Testis (tissue), 3 donors: ENCODE data around the gene VOPP1. TPM values are rescaled to one million over a fixed set of nuclear protein-coding genes. Genes with fewer than 3 reads are reported as not detected.

Experiments
- DNase-seq: peaks from one replicate; pipeline ENCODE4 v3.0.0-alpha.2; 2019
- H3K27ac ChIP-seq, 2 donors: fragments of 200-600 bp; sonication (generic); one replicate each; pipeline ENCODE4 v1.5.1; 2019
- H3K27me3 ChIP-seq: fragments of 200-600 bp; sonication (generic); one replicate; pipeline ENCODE4 v1.5.1; 2019
- H3K36me3 ChIP-seq: fragments of 200-600 bp; sonication (generic); one replicate; pipeline ENCODE4 v1.5.1; 2017; ENCODE audit warnings: low read depth; ENCODE audit errors: missing control alignments
- H3K4me1 ChIP-seq: fragments of 200-600 bp; sonication (generic); one replicate; pipeline ENCODE4 v1.5.1; 2019
- H3K4me3 ChIP-seq, 2 donors: fragments of 200-600 bp; sonication (generic); one replicate each; pipeline ENCODE4 v1.5.1; 2017 to 2019
- H3K9me3 ChIP-seq: fragments of 200-600 bp; sonication (generic); one replicate; pipeline ENCODE4 v1.5.1; 2017
- POLR2A ChIP-seq: fragments of 450-650 bp; IDR thresholded peaks from one replicate; pipeline ENCODE4 v1.6.1; 2017; ENCODE audit warnings: antibody characterized with exemption, mild to moderate bottlenecking, moderate library complexity
- WGBS, 2 donors: methylation state at CpG; one replicate each; pipeline ENCODE4 v1.1.5; 2018; 5-methylcytosine and 5-hydroxymethylcytosine counted together
- intact Hi-C: fragments of 100-400 bp; cut with DNase I; formaldehyde crosslinking; loops from one replicate; pipeline ENCODE4 v1.15.1; 2023; ENCODE audit warnings: low total_unique reads
- polyA plus RNA-seq: library from polyadenylated mRNA; stranded (reverse); fragments of 350-450 nt; fragmentation: Illumina TruSeq; extraction: RNeasy Lipid Tissue Mini Kit (QIAGEN cat#74804); gene quantifications from one replicate; pipeline ENCODE4 v1.2.3, GENCODE V29; 2014; ENCODE audit warnings: low read depth, low replicate concordance; ENCODE audit not compliant: insufficient read depth
- total RNA-seq, 2 donors: library from RNA; depleted of rRNA; stranded (reverse); fragments of >200 nt; gene quantifications; one replicate each; pipeline ENCODE4 v1.2.3, GENCODE V29; 2016
- TF ChIP-seq, protein P1 (sequence below), 3 experiments: fragments of 450-650 bp in 2 of 3; fragments of 200-600 bp in 1 of 3; sonication (generic) in 1 of 3; IDR thresholded peaks; one replicate each; pipeline ENCODE4 v1.5.1; 2016 to 2019; ENCODE audit warnings: antibody characterized with exemption in 3 of 3, mild to moderate bottlenecking in 2 of 3, moderate library complexity in 1 of 3

The VOPP1 gene
- total and polyA plus RNA-seq, 3 donors from 2014 or later, result 25.0 to 29.3 (median 26.6) TPM

DNA sequence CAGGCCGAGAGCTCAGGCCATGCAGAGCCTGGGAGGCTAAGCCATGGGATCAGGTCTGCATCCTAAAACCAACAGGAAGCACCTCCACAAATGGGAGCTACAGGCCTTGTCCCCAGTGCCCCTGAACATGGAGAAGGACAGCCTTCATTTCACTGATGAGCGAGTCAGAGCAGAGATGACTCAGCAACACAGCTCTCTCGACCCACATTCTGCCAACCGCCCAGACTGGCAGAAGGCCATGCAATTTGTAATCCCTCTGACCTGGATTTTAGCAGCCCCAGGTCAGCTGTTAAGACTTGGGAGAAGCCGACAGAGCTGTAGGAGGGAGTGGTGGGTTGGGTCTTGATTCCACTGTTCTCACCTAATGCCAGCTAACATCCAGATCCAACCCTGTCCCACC, 25.5 kb downstream of the VOPP1 start:
- DNase-seq, result peak; percentile 61

GRCh38 chr7:55545496-55545895, 26.8 kb downstream of the VOPP1 start:
- no peaks in the 10 kb centered on the region for H3K4me1 ChIP-seq
- no peak overlapping the region for H3K4me3 ChIP-seq
- TF ChIP-seq POLR2A, result no peak
- TF ChIP-seq, protein P1, sequence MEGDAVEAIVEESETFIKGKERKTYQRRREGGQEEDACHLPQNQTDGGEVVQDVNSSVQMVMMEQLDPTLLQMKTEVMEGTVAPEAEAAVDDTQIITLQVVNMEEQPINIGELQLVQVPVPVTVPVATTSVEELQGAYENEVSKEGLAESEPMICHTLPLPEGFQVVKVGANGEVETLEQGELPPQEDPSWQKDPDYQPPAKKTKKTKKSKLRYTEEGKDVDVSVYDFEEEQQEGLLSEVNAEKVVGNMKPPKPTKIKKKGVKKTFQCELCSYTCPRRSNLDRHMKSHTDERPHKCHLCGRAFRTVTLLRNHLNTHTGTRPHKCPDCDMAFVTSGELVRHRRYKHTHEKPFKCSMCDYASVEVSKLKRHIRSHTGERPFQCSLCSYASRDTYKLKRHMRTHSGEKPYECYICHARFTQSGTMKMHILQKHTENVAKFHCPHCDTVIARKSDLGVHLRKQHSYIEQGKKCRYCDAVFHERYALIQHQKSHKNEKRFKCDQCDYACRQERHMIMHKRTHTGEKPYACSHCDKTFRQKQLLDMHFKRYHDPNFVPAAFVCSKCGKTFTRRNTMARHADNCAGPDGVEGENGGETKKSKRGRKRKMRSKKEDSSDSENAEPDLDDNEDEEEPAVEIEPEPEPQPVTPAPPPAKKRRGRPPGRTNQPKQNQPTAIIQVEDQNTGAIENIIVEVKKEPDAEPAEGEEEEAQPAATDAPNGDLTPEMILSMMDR (IDR thresholded peaks at IDR 0.05), result no peak
- no peaks in the 10 kb centered on the region for H3K36me3 ChIP-seq
- DNase-seq, result no peak
- intact Hi-C loops, result no loop called here
- H3K27me3 ChIP-seq, result no peaks in the 10 kb centered on the region
- 93 to 97% methylated on average over 6 of the region's 6 CpGs for WGBS, 2 donors
- no peak overlapping the region for H3K27ac ChIP-seq
- H3K9me3 ChIP-seq, result no peaks in the 10 kb centered on the region

More for the DNA sequence above, 25.5 kb downstream of the VOPP1 start:
- 71 to 80% methylated on average over 2 to 5 of the region's 5 CpGs for WGBS, 2 donors
- H3K4me3 ChIP-seq, result no peak overlapping the region
- H3K4me1 ChIP-seq, result no peaks in the 10 kb centered on the region
- intact Hi-C loops, result no loop called here
- no peaks in the 10 kb centered on the region for H3K36me3 ChIP-seq
- H3K27ac ChIP-seq, result no peak overlapping the region
- H3K9me3 ChIP-seq, result no peaks in the 10 kb centered on the region
- TF ChIP-seq, protein P1 (IDR thresholded peaks at IDR 0.05), result no peak
- no peak for TF ChIP-seq POLR2A
- H3K27me3 ChIP-seq, result no peaks in the 10 kb centered on the region

GRCh38 chr7:55540226-55540858, 32.0 kb downstream of the VOPP1 start:
- H3K27ac ChIP-seq, result no peak overlapping the region
- H3K36me3 ChIP-seq, result no peaks in the 10 kb centered on the region
- 96% methylated on average over 20 of the region's 20 CpGs for WGBS, 2 donors
- H3K4me3 ChIP-seq, result no peak overlapping the region
- no peaks in the 10 kb centered on the region for H3K9me3 ChIP-seq
- no peak for TF ChIP-seq POLR2A
- TF ChIP-seq, protein P1 (IDR thresholded peaks at IDR 0.05), result no peak
- no peaks in the 10 kb centered on the region for H3K27me3 ChIP-seq
- no peaks in the 10 kb centered on the region for H3K4me1 ChIP-seq
- intact Hi-C loops, result no loop called here
- DNase-seq, result no peak

- no peaks in the 10 kb centered on the region for H3K36me3 ChIP-seq
- TF ChIP-seq, protein P1 (IDR thresholded peaks at IDR 0.05), result no peak
- TF ChIP-seq POLR2A, result no peak
- intact Hi-C loops, result no loop called here
- H3K9me3 ChIP-seq, result no peaks in the 10 kb centered on the region
- no peak for DNase-seq
- no peak overlapping the region for H3K27ac ChIP-seq
- H3K4me1 ChIP-seq, result no peaks in the 10 kb centered on the region
- H3K27me3 ChIP-seq, result no peaks in the 10 kb centered on the region
- no peak overlapping the region for H3K4me3 ChIP-seq
- WGBS, 2 donors, result 71 to 73% methylated on average over 3 of the region's 3 CpGs
Observed at GRCh38 chr7:55539380-55539779, 32.9 kb downstream of the VOPP1 start.

- DNase-seq, result no peak
- Histone ChIP-seq H3K9me3 (no peaks in the 10 kb centered on the region), H3K4me3 (no peak overlapping the region), H3K4me1 (no peaks in the 10 kb centered on the region), H3K27me3 (no peaks in the 10 kb centered on the region), H3K27ac (no peak overlapping the region), H3K36me3 (no peaks in the 10 kb centered on the region)
- 78 to 91% methylated on average over 3 of the region's 3 CpGs for WGBS, 2 donors
- intact Hi-C loops, result no loop called here
- TF ChIP-seq, protein P1 (IDR thresholded peaks at IDR 0.05), result no peak
- no peak for TF ChIP-seq POLR2A
Observed at GRCh38 chr7:55538538-55538937, 33.8 kb downstream of the VOPP1 start.
